HG03354 (cell line): ENCODE data around the gene RAB11FIP4.

Source experiments
- ATAC-seq: cut with Tn5 transposase; IDR thresholded peaks from one replicate; pipeline ENCODE4 v1.9.1; 2021; ENCODE audit warnings: mild to moderate bottlenecking; ENCODE audit not compliant: unreplicated experiment, poor library complexity, severe bottlenecking

RAB11FIP4 gene

GRCh38 chr17:31510308-31511194, 119.1 kb downstream of the RAB11FIP4 start:
- ATAC-seq: no peak

- ATAC-seq: no peak
These were observed 119.7 kb downstream of the RAB11FIP4 start for GRCh38 chr17:31511195-31511578.

- no peak for ATAC-seq
These were observed 120.1 kb downstream of the RAB11FIP4 start for GRCh38 chr17:31511580-31511979.

- ATAC-seq: no peak
These were observed 120.7 kb downstream of the RAB11FIP4 start for GRCh38 chr17:31512104-31512740.

GRCh38 chr17:31512796-31513195, 121.3 kb downstream of the RAB11FIP4 start:
- no peak for ATAC-seq

- no peak for ATAC-seq
These were observed 122.4 kb downstream of the RAB11FIP4 start for GRCh38 chr17:31513731-31514427.

GRCh38 chr17:31515267-31515666, 123.8 kb downstream of the RAB11FIP4 start:
- ATAC-seq: no peak

- no peak for ATAC-seq
These were observed 126.0 kb downstream of the RAB11FIP4 start for GRCh38 chr17:31517524-31517923.

GRCh38 chr17:31518478-31518877, 127.0 kb downstream of the RAB11FIP4 start:
- ATAC-seq: no peak

- ATAC-seq: no peak
These were observed 130.3 kb downstream of the RAB11FIP4 start for GRCh38 chr17:31521632-31522283.

GRCh38 chr17:31522284-31522931, 130.9 kb downstream of the RAB11FIP4 start:
- no peak for ATAC-seq

- no peak for ATAC-seq
These were observed 131.6 kb downstream of the RAB11FIP4 start for GRCh38 chr17:31522987-31523495.

- no peak for ATAC-seq
These were observed 132.6 kb downstream of the RAB11FIP4 start for GRCh38 chr17:31523862-31524730.

- ATAC-seq: no peak
These were observed 133.7 kb downstream of the RAB11FIP4 start for GRCh38 chr17:31524926-31525800.

GRCh38 chr17:31525801-31526549, 134.5 kb downstream of the RAB11FIP4 start:
- no peak for ATAC-seq

- no peak for ATAC-seq
These were observed 136.1 kb downstream of the RAB11FIP4 start for GRCh38 chr17:31527606-31528005.
